Upper lobe of left lung (tissue), 4 donors: ENCODE data around the gene USP15.

ENCODE experiments used
- EP300 ChIP-seq, 4 donors: sonication (generic); formaldehyde crosslinking; IDR thresholded peaks; one replicate each; pipeline ENCODE4 v1.5.1; 2017; ENCODE audit warnings: antibody characterized with exemption in 4 of 4, control low read depth in 2 of 4
- POLR2AphosphoS5 ChIP-seq, 2 donors: sonication (generic); formaldehyde crosslinking; IDR thresholded peaks; one replicate each; pipeline ENCODE4 v1.5.1; 2017; ENCODE audit warnings: antibody characterized with exemption in 2 of 2
- TF ChIP-seq, protein P1 (sequence below), 6 experiments: fragments of 450-650 bp in 4 of 6; fragments of 200-600 bp in 2 of 6; sonication (generic) in 2 of 6; IDR thresholded peaks; one replicate each; pipeline ENCODE4 v1.5.1; 2016 to 2019; ENCODE audit warnings: antibody characterized with exemption in 6 of 6

DNA sequence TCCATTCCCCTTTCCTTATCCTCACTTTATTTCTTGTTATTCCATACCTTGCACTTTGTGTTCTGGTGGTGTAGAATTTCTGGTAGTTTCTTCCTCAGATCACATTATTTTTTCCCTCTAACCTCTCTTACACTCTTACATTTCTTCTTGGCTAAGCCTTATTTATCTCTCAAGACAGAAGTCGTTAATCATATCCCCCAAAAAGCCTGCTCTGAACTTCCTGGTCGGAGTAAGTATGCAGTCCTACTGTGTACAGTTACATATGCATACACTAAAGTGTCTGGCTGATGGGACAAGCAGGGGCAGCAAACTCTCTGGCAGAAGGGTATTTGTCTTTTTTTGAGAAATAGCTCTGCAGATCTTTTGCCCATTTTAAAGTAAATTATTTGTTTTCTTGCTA is 33.1 kb upstream of the USP15 start:
- TF ChIP-seq POLR2AphosphoS5 (IDR thresholded peaks at IDR 0.05) (no peak), EP300 (IDR thresholded peaks at IDR 0.05) (no peak)
- TF ChIP-seq, protein P1, sequence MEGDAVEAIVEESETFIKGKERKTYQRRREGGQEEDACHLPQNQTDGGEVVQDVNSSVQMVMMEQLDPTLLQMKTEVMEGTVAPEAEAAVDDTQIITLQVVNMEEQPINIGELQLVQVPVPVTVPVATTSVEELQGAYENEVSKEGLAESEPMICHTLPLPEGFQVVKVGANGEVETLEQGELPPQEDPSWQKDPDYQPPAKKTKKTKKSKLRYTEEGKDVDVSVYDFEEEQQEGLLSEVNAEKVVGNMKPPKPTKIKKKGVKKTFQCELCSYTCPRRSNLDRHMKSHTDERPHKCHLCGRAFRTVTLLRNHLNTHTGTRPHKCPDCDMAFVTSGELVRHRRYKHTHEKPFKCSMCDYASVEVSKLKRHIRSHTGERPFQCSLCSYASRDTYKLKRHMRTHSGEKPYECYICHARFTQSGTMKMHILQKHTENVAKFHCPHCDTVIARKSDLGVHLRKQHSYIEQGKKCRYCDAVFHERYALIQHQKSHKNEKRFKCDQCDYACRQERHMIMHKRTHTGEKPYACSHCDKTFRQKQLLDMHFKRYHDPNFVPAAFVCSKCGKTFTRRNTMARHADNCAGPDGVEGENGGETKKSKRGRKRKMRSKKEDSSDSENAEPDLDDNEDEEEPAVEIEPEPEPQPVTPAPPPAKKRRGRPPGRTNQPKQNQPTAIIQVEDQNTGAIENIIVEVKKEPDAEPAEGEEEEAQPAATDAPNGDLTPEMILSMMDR (IDR thresholded peaks at IDR 0.05), result no peak
